HepG2 (cell line): Measurements from ENCODE around the gene RMDN2. TPM values are rescaled to one million over a fixed set of nuclear protein-coding genes. Genes with fewer than 3 reads are reported as not detected.

Source experiments
- HNRNPH1 ChIP-seq: fragments of 200-400 bp; formaldehyde crosslinking; optimal IDR thresholded peaks from 2 replicates; pipeline ENCODE3; 2017; ENCODE audit warnings: mild to moderate bottlenecking, low read depth, low read length
- MAX ChIP-seq: IDR thresholded peaks from 2 replicates; pipeline ENCODE4 v1.6.1; 2012; ENCODE audit warnings: inconsistent platforms
- ZNF12 ChIP-seq: sonication (generic); formaldehyde crosslinking; IDR thresholded peaks from 2 replicates; pipeline ENCODE4 v1.5.0; 2020; ENCODE audit warnings: missing genetic modification reagents
- ZNF609 ChIP-seq: sonication (generic); formaldehyde crosslinking; IDR thresholded peaks from 2 replicates; pipeline ENCODE4 v1.4.0; 2020; ENCODE audit warnings: mild to moderate bottlenecking, missing genetic modification reagents, borderline replicate concordance
- ZNF766 ChIP-seq: sonication (generic); formaldehyde crosslinking; IDR thresholded peaks from 2 replicates; pipeline ENCODE4 v1.5.0; 2020; ENCODE audit warnings: missing genetic modification reagents, borderline replicate concordance
- ZNF770 ChIP-seq: sonication (generic); formaldehyde crosslinking; IDR thresholded peaks from 2 replicates; pipeline ENCODE4 v1.5.0; 2020; ENCODE audit warnings: mild to moderate bottlenecking, missing genetic modification reagents
- polyA plus RNA-seq, 8 experiments: library from polyadenylated mRNA; depleted of rRNA in 3 of 8; stranded (reverse) in 7 of 8; unstranded in 1 of 8; fragments of >200 nt; fragmentation: Illumina TruSeq in 4 of 8; extraction: Trizol in 4 of 8; gene quantifications; 2 replicates each; pipeline versions ENCODE4 v1.2.1 to v1.2.3, GENCODE V29; 2011 to 2016; ENCODE audit warnings: low read depth in 4 of 8, missing spikeins in 1 of 8, mixed read lengths in 1 of 8; ENCODE audit not compliant: insufficient read depth in 1 of 8
- total RNA-seq, 5 experiments: library from RNA; depleted of rRNA; stranded (reverse); fragments of >200 nt; fragmentation: Illumina TruSeq; extraction: Trizol; gene quantifications; 2 replicates each; pipeline ENCODE4 v1.2.3, GENCODE V29; 2016; ENCODE audit warnings: low read depth in 1 of 5

RMDN2 gene
- total and polyA plus RNA-seq, 2 of the 13 experiments (the other 11 are each of a cell fraction or from before 2014, with no cell fraction given), result 2.3 to 8.9 TPM

GRCh38 chr2:38035968-38036367 lies 110.9 kb downstream of the RMDN2 start (continued):
- TF ChIP-seq ZNF609 (CRISPR knock-in tag), result no peak
- no peak for TF ChIP-seq ZNF766 (CRISPR knock-in tag)
- TF ChIP-seq ZNF770 (CRISPR knock-in tag), result no peak
- no peak for TF ChIP-seq ZNF12 (CRISPR knock-in tag)
- no peak for TF ChIP-seq HNRNPH1
- no peak for TF ChIP-seq MAX
